K562 (cell line): ENCODE measurements around the gene PGM5. TPM values are rescaled to one million over a fixed set of nuclear protein-coding genes. Genes with fewer than 3 reads are reported as not detected.

Experiments used
- ATAC-seq: fragments of 200-7000 bp; cut with Tn5 transposase; 3 replicates; pipeline ENCODE4 v1.9.1; 2020; ENCODE audit warnings: moderate library complexity
- BruUV-seq: library from RNA; stranded (reverse); fragments of 400-500 nt; replicated peaks from 2 replicates; lab custom pipeline; 2021; lab: Mats Ljungman, UMichigan
- CTCF ChIA-PET: fragments of 300-600 bp; formaldehyde crosslinking; extraction: SDS; loops from one replicate; lab custom pipeline; 2021; ENCODE audit warnings: low intra/inter-chr PET ratio; lab: Yijun Ruan, JAX
- POLR2A ChIA-PET: fragments of 300-600, 350-650 bp; sonication (Branson Sonifier 250); formaldehyde crosslinking; extraction: SDS; loops from one replicate; lab custom pipeline; 2021; ENCODE audit warnings: antibody characterized with exemption, inconsistent platforms; lab: Yijun Ruan, JAX
- DNase-seq, 4 experiments: peaks; one replicate each; pipeline versions ENCODE4 v3.0.0 to v3.0.0-alpha.2; 2011 to 2018; ENCODE audit warnings: low spot score in 3 of 4, mixed read lengths in 3 of 4; ENCODE audit errors: extremely low read depth in 1 of 4
- FAIRE-seq: peaks from 2 replicates; lab custom pipeline; 2011; peaks lifted over from hg19 to GRCh38; lab: Jason Lieb, UNC
- H2AFZ ChIP-seq: 2 replicates; pipeline ENCODE4 v1.6.0; 2011; ENCODE audit warnings: low read depth, low read length, control low read depth, inconsistent platforms
- H3K27ac ChIP-seq: fragments of 200-600 bp; 3 replicates; pipeline ENCODE4 v1.8.0; 2011; ENCODE audit warnings: low read depth, mild to moderate bottlenecking, control low read depth, inconsistent platforms, low read length, moderate library complexity, mixed read lengths; ENCODE audit errors: extremely low read depth
- H3K27me3 ChIP-seq, 2 experiments: fragments of 300-600 bp in 1 of 2; 2 replicates in 1 of 2; 3 replicates in 1 of 2; pipeline versions ENCODE4 v1.6.0 to v1.8.0; 2011; ENCODE audit warnings: inconsistent platforms in 2 of 2, low read length in 2 of 2, mild to moderate bottlenecking in 1 of 2, mixed read lengths in 1 of 2, moderate library complexity in 1 of 2; ENCODE audit not compliant: control insufficient read depth in 2 of 2, insufficient read depth in 2 of 2
- H3K36me3 ChIP-seq: fragments of 300-600 bp; 3 replicates; pipeline ENCODE4 v1.8.0; 2011; ENCODE audit warnings: mild to moderate bottlenecking, low read length, inconsistent platforms; ENCODE audit not compliant: control insufficient read depth, insufficient read depth
- H3K4me1 ChIP-seq, 2 experiments: fragments of 200-600 bp in 1 of 2; replicated peaks in 1 of 2; 2 replicates in 1 of 2; 3 replicates in 1 of 2; pipeline versions ENCODE4 v1.5.1 to v1.8.0; 2011; ENCODE audit warnings: inconsistent platforms in 2 of 2, low read length in 2 of 2, mild to moderate bottlenecking in 1 of 2, mixed read lengths in 1 of 2, moderate library complexity in 1 of 2; ENCODE audit not compliant: control insufficient read depth in 2 of 2, insufficient read depth in 2 of 2
- H3K4me2 ChIP-seq: 2 replicates; pipeline ENCODE4 v1.6.1; 2011; ENCODE audit warnings: low read length, control low read depth, inconsistent platforms, mixed read lengths; ENCODE audit not compliant: insufficient read depth
- H3K4me3 ChIP-seq: fragments of 200-600 bp; sonication (generic), shearing (Covaris generic); 2 replicates; pipeline ENCODE4 v1.5.1; 2016; ENCODE audit warnings: control low read depth, inconsistent platforms
- H3K79me2 ChIP-seq: fragments of 200-600 bp; 3 replicates; pipeline ENCODE4 v1.8.0; 2011; ENCODE audit warnings: low read length, inconsistent platforms; ENCODE audit not compliant: control insufficient read depth, insufficient read depth
- H3K9ac ChIP-seq, 2 experiments: 2 replicates each; pipeline versions ENCODE4 v1.6.0 to v1.6.1; 2011; ENCODE audit warnings: low read depth in 2 of 2, low read length in 2 of 2, control low read depth in 1 of 2, inconsistent platforms in 1 of 2, mild to moderate bottlenecking in 1 of 2, mixed read lengths in 1 of 2; ENCODE audit not compliant: insufficient read depth in 1 of 2
- H3K9me1 ChIP-seq: one replicate; pipeline ENCODE4 v1.6.0; 2011; ENCODE audit warnings: inconsistent platforms, mild to moderate bottlenecking, low read length, moderate library complexity; ENCODE audit not compliant: control insufficient read depth, insufficient read depth
- H3K9me3 ChIP-seq: replicated peaks from 2 replicates; pipeline ENCODE4 v1.5.1; 2011; ENCODE audit warnings: low read depth, low read length, inconsistent platforms; ENCODE audit not compliant: control insufficient read depth, insufficient read depth
- H4K20me1 ChIP-seq: replicated peaks from 2 replicates; pipeline ENCODE4 v1.6.1; 2011; ENCODE audit warnings: low read length, inconsistent platforms, mixed read lengths; ENCODE audit not compliant: control insufficient read depth, insufficient read depth
- ARID1B ChIP-seq: fragments of 450-650 bp; IDR thresholded peaks from 2 replicates; pipeline ENCODE4 v1.6.1; 2016; ENCODE audit warnings: antibody characterized with exemption, mild to moderate bottlenecking, inconsistent platforms
- MBD2 ChIP-seq: sonication (generic); IDR thresholded peaks from 2 replicates; pipeline ENCODE4 v1.6.1; 2016; ENCODE audit warnings: low read depth, borderline replicate concordance
- MCM3 ChIP-seq: fragments of 450-650 bp; IDR thresholded peaks from 2 replicates; pipeline ENCODE4 v1.6.1; 2016
- NCOA2 ChIP-seq, 2 experiments: fragments of 450-650 bp; IDR thresholded peaks; 2 replicates each; pipeline ENCODE4 v1.6.1; 2018; ENCODE audit warnings: mild to moderate bottlenecking in 2 of 2, moderate library complexity in 1 of 2; ENCODE audit not compliant: partially characterized antibody in 2 of 2
- NFIC ChIP-seq: fragments of 450-650 bp; IDR thresholded peaks from 2 replicates; pipeline ENCODE4 v1.6.1; 2017; ENCODE audit warnings: mild to moderate bottlenecking, inconsistent platforms
- POLR2B ChIP-seq: fragments of 450-650 bp; IDR thresholded peaks from 2 replicates; pipeline ENCODE4 v1.6.1; 2018; ENCODE audit warnings: low read depth; ENCODE audit not compliant: partially characterized antibody
- PTRF ChIP-seq: fragments of 450-650 bp; IDR thresholded peaks from 2 replicates; pipeline ENCODE4 v1.6.1; 2016; ENCODE audit warnings: mild to moderate bottlenecking, missing genetic modification characterization, missing compliant biosample characterization
- TCF3 ChIP-seq: sonication (generic); formaldehyde crosslinking; IDR thresholded peaks from 2 replicates; pipeline ENCODE4 v1.4.0; 2020; ENCODE audit warnings: mild to moderate bottlenecking, missing genetic modification reagents
- ZNF174 ChIP-seq: fragments of 250-450 bp; sonication (Bioruptor Pico); IDR thresholded peaks from 2 replicates; pipeline ENCODE4 v1.4.0; 2020; ENCODE audit warnings: mild to moderate bottlenecking
- WGBS: fragments of 100-300 bp; shearing (Covaris generic); methylation state at CpG from one replicate; pipeline ENCODE4 v1.1.6; 2016; ENCODE audit warnings: low coverage, mixed read lengths; ENCODE audit not compliant: insufficient coverage; ENCODE audit errors: missing lambda C conversion rate; 5-methylcytosine and 5-hydroxymethylcytosine counted together
- in situ Hi-C: fragments of 300-500 bp; cut with MboI; formaldehyde crosslinking; loops from 4 replicates; pipeline ENCODE4 v1.15.0; 2018; ENCODE audit warnings: inconsistent platforms, mixed read lengths
- intact Hi-C: fragments of 100-400 bp; cut with micrococcal nuclease; formaldehyde crosslinking; loops from 2 replicates; pipeline ENCODE4 v1.14.2; 2022
- polyA plus RNA-seq, 8 experiments: library from polyadenylated mRNA; depleted of rRNA in 4 of 8; stranded (reverse) in 5 of 8; unstranded in 3 of 8; fragments of >200 nt; fragmentation: Nextera tagmentation in 2 of 8; fragmentation: Illumina TruSeq in 1 of 8; extraction: Ambion mirVana in 2 of 8; extraction: Trizol in 1 of 8; gene quantifications; 2 replicates each; pipeline versions ENCODE4 v1.2.1 to v1.2.3, GENCODE V29; 2011 to 2014; ENCODE audit warnings: inconsistent platforms in 1 of 8, missing spikeins in 1 of 8
- total RNA-seq, 7 experiments: library from RNA; depleted of rRNA in 6 of 7; stranded (reverse); fragments of >200 nt in 6 of 7; fragmentation: Illumina TruSeq in 2 of 7; extraction: Trizol in 2 of 7; gene quantifications; 2 replicates each; pipeline versions ENCODE4 v1.2.1 to v1.2.3, GENCODE V29; 2011 to 2021; ENCODE audit warnings: low replicate concordance in 1 of 7

PGM5 gene
- total and polyA plus RNA-seq, 9 of the 15 experiments (the other 6 are each of a cell fraction or from before 2014, with no cell fraction given): 0.03 to 0.24 (median 0.15) TPM; not detected in 1

DNA sequence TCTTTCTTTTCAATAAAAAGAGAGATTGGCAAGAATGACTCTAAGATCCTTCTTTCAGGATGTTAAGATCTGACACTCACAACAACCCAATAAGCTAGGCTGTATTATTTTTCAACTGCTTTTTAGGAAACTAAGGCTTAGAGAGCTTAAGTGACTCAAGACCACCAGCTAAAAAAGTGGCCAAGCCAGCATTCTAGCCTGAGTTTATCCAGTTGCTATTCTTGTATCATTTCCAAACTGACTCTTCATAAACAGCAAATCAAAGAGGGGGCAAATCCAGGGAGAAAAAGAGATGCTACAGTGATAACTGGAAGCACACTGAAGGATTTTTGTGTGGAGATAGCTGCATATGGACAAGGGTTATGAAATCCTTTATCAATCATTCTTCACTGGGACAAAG is 137.1 kb downstream of the PGM5 start:
- Histone ChIP-seq H3K9me1 (no peaks in the 10 kb centered on the region), H3K9me3 (no peaks in the 10 kb centered on the region), H3K4me1 (no peaks in the 10 kb centered on the region), H3K79me2 (no peaks in the 10 kb centered on the region), H2AFZ (no peak overlapping the region), H3K27me3 (no peaks in the 10 kb centered on the region; a peak in 1 of 5 replicates), H3K4me3 (no peak overlapping the region)
- FAIRE-seq (no peak), DNase-seq (no peak)
- in situ Hi-C loops (no loop called here), intact Hi-C loops (no loop called here)
- BruUV-seq: no TSS peak
- no peak for TF ChIP-seq PTRF (tag)
- TF ChIP-seq MBD2: no peak
- TF ChIP-seq, all 486 proteins: peak for 0
- Histone ChIP-seq H4K20me1 (no peaks in the 10 kb centered on the region), H3K9ac (no peak overlapping the region), H3K27ac (no peak overlapping the region), H3K4me2 (no peak overlapping the region), H3K36me3 (no peaks in the 10 kb centered on the region)
- no peak for ATAC-seq
- POLR2A ChIA-PET: no interaction called here
- CTCF ChIA-PET: no interaction called here

DNA sequence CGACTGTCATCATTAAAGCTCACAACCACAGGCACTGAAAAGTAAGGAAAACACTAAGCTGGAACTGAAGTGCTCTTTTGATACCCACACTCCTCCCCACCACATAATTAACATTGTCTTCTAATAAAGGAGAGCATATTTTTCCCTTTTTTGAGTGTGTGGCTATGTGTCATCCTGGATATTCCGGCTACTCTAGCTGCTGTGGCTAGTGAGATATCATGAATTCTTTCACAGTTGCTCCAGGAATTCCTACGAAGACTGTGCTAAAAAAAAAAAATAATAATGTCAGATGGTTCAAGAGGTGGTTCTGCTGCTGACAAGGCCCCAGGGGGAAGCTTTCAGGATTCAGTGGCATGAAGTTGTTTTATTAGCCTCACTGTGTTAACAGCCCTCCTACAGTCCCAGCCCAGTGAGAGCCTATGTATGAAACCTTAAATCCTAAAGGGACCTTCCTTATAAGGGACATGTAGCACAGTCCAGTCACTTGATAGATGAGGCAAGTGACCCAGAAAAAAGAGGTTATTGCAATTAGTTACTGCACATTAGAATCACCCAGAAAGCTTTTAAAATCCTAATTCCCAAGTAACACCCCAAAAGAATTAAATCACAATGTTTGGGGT is 137.7 kb downstream of the PGM5 start:
- Histone ChIP-seq H3K4me1 (no peaks in the 10 kb centered on the region), H3K4me3 (no peak overlapping the region), H2AFZ (no peak overlapping the region), H4K20me1 (no peaks in the 10 kb centered on the region), H3K9me1 (no peaks in the 10 kb centered on the region), H3K79me2 (no peaks in the 10 kb centered on the region), H3K27ac (no peak overlapping the region), H3K27me3 (no peaks in the 10 kb centered on the region; a peak in 1 of 5 replicates), H3K36me3 (no peaks in the 10 kb centered on the region), H3K9me3 (no peaks in the 10 kb centered on the region), H3K9ac (no peak overlapping the region), H3K4me2 (no peak overlapping the region)
- FAIRE-seq: no peak
- no peak for ATAC-seq
- WGBS: 9% methylated on average over 3 of the region's 3 CpGs
- BruUV-seq: no TSS peak
- intact Hi-C loops: no loop called here
- CTCF ChIA-PET: no interaction called here
- POLR2A ChIA-PET: no interaction called here
- TF ChIP-seq ZNF174 (CRISPR knock-in tag) (no peak), MCM3 (no peak), NCOA2 (IDR thresholded peaks at IDR 0.05; ENCODE audit: partially characterized antibody in 2 of 2) (no peak), TCF3 (CRISPR knock-in tag) (no peak), ARID1B (no peak), POLR2B (no peak), NFIC (no peak)
- no peak for DNase-seq
- in situ Hi-C loops: no loop called here
